Hematopoietic multipotent progenitor cell (in vitro differentiated cells): ENCODE results near the gene NUP98. TPM values are rescaled to one million over a fixed set of nuclear protein-coding genes. Genes with fewer than 3 reads are reported as not detected.
A peak's percentile ranks its signal among the peaks of the same experiment; 100 is the strongest.
"Not testable (repeated sequence)": the region's sequence is repeated elsewhere in the genome, so short reads cannot be mapped to it uniquely, and the experiment has no call there.

ENCODE experiments used
- DNase-seq, 3 donors: peaks; one replicate each; pipeline ENCODE4 v3.0.0-alpha.2; 2011 to 2015; ENCODE audit warnings: low read depth in 2 of 3, low spot score in 2 of 3
- total RNA-seq: library from RNA; depleted of rRNA; stranded (reverse); fragments of >200 nt; gene quantifications from one replicate; pipeline ENCODE4 v1.2.3, GENCODE V29; 2012

NUP98 gene
- total RNA-seq, 1 donor, result 219 TPM

- no peak for DNase-seq
Observed at GRCh38 chr11:3679077-3679476, 118.3 kb downstream of the NUP98 start.

- DNase-seq, result no peak
Observed at GRCh38 chr11:3675971-3676370, 121.4 kb downstream of the NUP98 start.

- DNase-seq, result no peak
Observed at GRCh38 chr11:3674189-3674588, 123.2 kb downstream of the NUP98 start.

- DNase-seq, result no peak
Observed at GRCh38 chr11:3671334-3672254, 125.8 kb downstream of the NUP98 start, which contains the start of gene CHRNA10. Gene CHRNA10 (minus strand): TSS chr11:3671384. CDS start chr11:3671312, 72 bp downstream.

- DNase-seq, result no peak
Observed at GRCh38 chr11:3669742-3670183, 127.6 kb downstream of the NUP98 start.

- DNase-seq, result no peak
Observed at GRCh38 chr11:3669128-3669527, 128.2 kb downstream of the NUP98 start.

- no peak for DNase-seq
Observed at GRCh38 chr11:3667149-3668035, 130.0 kb downstream of the NUP98 start.

GRCh38 chr11:3666023-3666530 is 131.3 kb downstream of the NUP98 start:
- DNase-seq, result no peak

- DNase-seq, result peak in 1 of 3 donors; percentile 47
Observed at GRCh38 chr11:3665336-3666022, 131.9 kb downstream of the NUP98 start.

- DNase-seq, result no peak
Observed at GRCh38 chr11:3664032-3664630, 133.2 kb downstream of the NUP98 start.

- DNase-seq, result no peak
Observed at GRCh38 chr11:3662856-3663255, 134.5 kb downstream of the NUP98 start.

GRCh38 chr11:3660960-3661359 is 136.4 kb downstream of the NUP98 start:
- DNase-seq, result no peak

- DNase-seq, result no peak
Observed at GRCh38 chr11:3659595-3660515, 137.5 kb downstream of the NUP98 start.

GRCh38 chr11:3658252-3658651 is 139.1 kb downstream of the NUP98 start:
- no peak for DNase-seq

GRCh38 chr11:3657331-3657730 is 140.0 kb downstream of the NUP98 start:
- DNase-seq, result not testable (repeated sequence)

- no peak for DNase-seq
Observed at GRCh38 chr11:3655547-3655946, 141.8 kb downstream of the NUP98 start.

- DNase-seq, result not testable (repeated sequence)
Observed at GRCh38 chr11:3652514-3652913, 144.8 kb downstream of the NUP98 start.

GRCh38 chr11:3649374-3649773 is 148.0 kb downstream of the NUP98 start:
- not testable (repeated sequence) for DNase-seq

GRCh38 chr11:3648843-3649242 is 148.5 kb downstream of the NUP98 start:
- DNase-seq, result not testable (repeated sequence)
